Panc1 (cell line): Measurements from ENCODE around the gene L2HGDH.

Experiments
- TCF7L2 ChIP-seq: IDR thresholded peaks from 2 replicates; pipeline ENCODE4 v1.6.1; 2011; ENCODE audit warnings: mild to moderate bottlenecking, low read depth, low read length, inconsistent platforms
- TF ChIP-seq, protein P1 (sequence below): fragments of 450-650 bp; IDR thresholded peaks from 2 replicates; pipeline ENCODE4 v1.5.1; 2017; ENCODE audit warnings: mild to moderate bottlenecking

DNA sequence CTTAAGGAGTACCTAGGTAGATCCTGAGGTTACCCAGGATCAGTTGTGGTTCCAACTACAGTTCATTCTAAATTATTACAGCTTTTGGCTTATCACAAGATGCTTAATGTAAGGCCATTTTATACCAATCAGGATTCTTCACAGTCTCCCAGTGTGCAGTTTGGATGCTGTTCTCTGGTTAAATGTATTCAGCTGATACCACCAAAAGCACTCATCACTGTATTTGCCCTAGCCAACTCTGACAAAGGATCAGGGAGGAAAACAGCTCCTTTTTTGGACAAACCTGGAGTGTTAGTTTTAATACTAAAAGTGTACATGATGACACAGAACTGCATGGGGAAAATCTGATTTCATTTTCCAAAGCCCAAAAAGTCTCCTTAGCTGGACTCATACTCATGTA, 19.6 kb upstream of the L2HGDH start:
- no peak for TF ChIP-seq TCF7L2
- TF ChIP-seq, protein P1, sequence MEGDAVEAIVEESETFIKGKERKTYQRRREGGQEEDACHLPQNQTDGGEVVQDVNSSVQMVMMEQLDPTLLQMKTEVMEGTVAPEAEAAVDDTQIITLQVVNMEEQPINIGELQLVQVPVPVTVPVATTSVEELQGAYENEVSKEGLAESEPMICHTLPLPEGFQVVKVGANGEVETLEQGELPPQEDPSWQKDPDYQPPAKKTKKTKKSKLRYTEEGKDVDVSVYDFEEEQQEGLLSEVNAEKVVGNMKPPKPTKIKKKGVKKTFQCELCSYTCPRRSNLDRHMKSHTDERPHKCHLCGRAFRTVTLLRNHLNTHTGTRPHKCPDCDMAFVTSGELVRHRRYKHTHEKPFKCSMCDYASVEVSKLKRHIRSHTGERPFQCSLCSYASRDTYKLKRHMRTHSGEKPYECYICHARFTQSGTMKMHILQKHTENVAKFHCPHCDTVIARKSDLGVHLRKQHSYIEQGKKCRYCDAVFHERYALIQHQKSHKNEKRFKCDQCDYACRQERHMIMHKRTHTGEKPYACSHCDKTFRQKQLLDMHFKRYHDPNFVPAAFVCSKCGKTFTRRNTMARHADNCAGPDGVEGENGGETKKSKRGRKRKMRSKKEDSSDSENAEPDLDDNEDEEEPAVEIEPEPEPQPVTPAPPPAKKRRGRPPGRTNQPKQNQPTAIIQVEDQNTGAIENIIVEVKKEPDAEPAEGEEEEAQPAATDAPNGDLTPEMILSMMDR = no peak
